Measurements from ENCODE around the gene UBE3B.

- peak; percentile 6 for TF ChIP-seq CTCF (IDR thresholded peaks at IDR 0.05; ENCODE audit: poor library complexity)
- TF ChIP-seq EZH2phosphoT487 (IDR thresholded peaks at IDR 0.05; ENCODE audit: low read depth, severe bottlenecking, unreplicated experiment) = no peak
Measured at GRCh38 chr12:109462868-109463692, 14.4 kb upstream of the UBE3B start.

All from hepatocyte (in vitro differentiated cells).